CD8-positive, alpha-beta memory T cell (primary cell): Measurements from ENCODE around the gene UCN2. TPM values are rescaled to one million over a fixed set of nuclear protein-coding genes. Genes with fewer than 3 reads are reported as not detected.

ENCODE experiments used
- CTCF ChIA-PET: fragments of 350-600 bp; sonication (Branson Sonifier 250); formaldehyde crosslinking; loops from one replicate; lab custom pipeline; 2021; ENCODE audit warnings: antibody characterized with exemption; lab: Charles Lee
- POLR2A ChIA-PET: fragments of 350-600 bp; sonication (Branson Sonifier 250); formaldehyde crosslinking; loops from one replicate; lab custom pipeline; 2021; ENCODE audit warnings: antibody characterized with exemption; lab: Charles Lee
- DNase-seq, 5 donors: peaks; one replicate each; pipeline versions ENCODE4 v3.0.0 to v3.0.0-alpha.2; 2020 to 2022; ENCODE audit warnings: mixed read lengths in 1 of 5
- H3K27ac ChIP-seq: one replicate; pipeline ENCODE4 v1.7.0; 2013; ENCODE audit warnings: low read depth, mild to moderate bottlenecking, low read length, moderate library complexity
- H3K27me3 ChIP-seq: 2 replicates; pipeline ENCODE4 v1.7.0; 2013; ENCODE audit warnings: low read length, mild to moderate bottlenecking; ENCODE audit not compliant: insufficient read depth, poor library complexity, severe bottlenecking
- H3K36me3 ChIP-seq: 2 replicates; pipeline ENCODE4 v1.7.0; 2013; ENCODE audit warnings: mild to moderate bottlenecking, low read length, moderate library complexity; ENCODE audit not compliant: insufficient read depth
- H3K4me1 ChIP-seq: 2 replicates; pipeline ENCODE4 v1.7.0; 2013; ENCODE audit warnings: mild to moderate bottlenecking, low read length, moderate library complexity; ENCODE audit not compliant: insufficient read depth
- H3K4me3 ChIP-seq: 2 replicates; pipeline ENCODE4 v1.7.0; 2013; ENCODE audit warnings: mild to moderate bottlenecking, low read length
- H3K9me3 ChIP-seq: 2 replicates; pipeline ENCODE4 v1.7.0; 2013; ENCODE audit warnings: mild to moderate bottlenecking, low read length
- H3K27ac Mint-ChIP-seq, 8 donors: one replicate each; pipeline ENCODE4 v1.8.0; 2020 to 2021; ENCODE audit warnings: mixed read lengths in 8 of 8, mild to moderate bottlenecking in 6 of 8, inconsistent platforms in 3 of 8, moderate library complexity in 3 of 8
- H3K27me3 Mint-ChIP-seq, 2 donors: one replicate each; pipeline ENCODE4 v1.8.0; 2020 to 2021; ENCODE audit warnings: mixed read lengths in 2 of 2, mild to moderate bottlenecking in 1 of 2, moderate library complexity in 1 of 2
- H3K36me3 Mint-ChIP-seq, 3 donors: one replicate each; pipeline ENCODE4 v1.8.0; 2020 to 2021; ENCODE audit warnings: mixed read lengths in 3 of 3, inconsistent platforms in 1 of 3, mild to moderate bottlenecking in 1 of 3
- H3K4me1 Mint-ChIP-seq, 3 donors: one replicate each; pipeline ENCODE4 v1.8.0; 2020 to 2021; ENCODE audit warnings: mixed read lengths in 3 of 3, inconsistent platforms in 1 of 3, mild to moderate bottlenecking in 1 of 3
- H3K4me3 Mint-ChIP-seq, 7 donors: one replicate each; pipeline ENCODE4 v1.8.0; 2020 to 2021; ENCODE audit warnings: mixed read lengths in 7 of 7, mild to moderate bottlenecking in 6 of 7, moderate library complexity in 4 of 7, inconsistent platforms in 2 of 7
- H3K9me3 Mint-ChIP-seq, 5 donors: one replicate each; pipeline ENCODE4 v1.8.0; 2020 to 2022; ENCODE audit warnings: mixed read lengths in 5 of 5, mild to moderate bottlenecking in 3 of 5, moderate library complexity in 2 of 5, inconsistent platforms in 1 of 5
- polyA plus RNA-seq: library from polyadenylated mRNA; unstranded; fragments of 300-500 nt; fragmentation: Illumina TruSeq; gene quantifications from one replicate; pipeline ENCODE4 v1.2.3, GENCODE V29; 2021
- total RNA-seq, 2 experiments: library from RNA; stranded (reverse); gene quantifications; one replicate each; pipeline ENCODE4 v1.2.3, GENCODE V29; 2021

The UCN2 gene
- total and polyA plus RNA-seq, 3 experiments from 2014 or later = not detected

- Mint-ChIP-seq H3K27ac (peak overlapping the region in 1 of 8 donors; percentile 43), H3K36me3 (no peaks in the 10 kb centered on the region), H3K4me1 (peaks cover 31 to 33% (median 32%) of the 10 kb centered on the region in 3 donors), H3K27me3 (no peaks in the 10 kb centered on the region), H3K4me3 (no peak overlapping the region), H3K9me3 (no peaks in the 10 kb centered on the region)
- H3K4me1 ChIP-seq = peaks cover 36% of the 10 kb centered on the region
- DNase-seq = no peak
- H3K27me3 ChIP-seq = no peaks in the 10 kb centered on the region
- no peaks in the 10 kb centered on the region for H3K9me3 ChIP-seq
- CTCF ChIA-PET = no interaction called here
- POLR2A ChIA-PET = no interaction called here
- H3K4me3 ChIP-seq = no peak overlapping the region
- no peaks in the 10 kb centered on the region for H3K36me3 ChIP-seq
- no peak overlapping the region for H3K27ac ChIP-seq
These were observed 41.9 kb downstream of the UCN2 start for GRCh38 chr3:48521635-48522034.

GRCh38 chr3:48519277-48519643, 44.3 kb downstream of the UCN2 start:
- Histone ChIP-seq H3K4me1 (peaks cover 60% of the 10 kb centered on the region), H3K27me3 (no peaks in the 10 kb centered on the region), H3K27ac (no peak overlapping the region), H3K4me3 (no peak overlapping the region), H3K9me3 (no peaks in the 10 kb centered on the region), H3K36me3 (no peaks in the 10 kb centered on the region)
- H3K27ac Mint-ChIP-seq = peak overlapping the region in 1 of 8 donors; percentile 60
- H3K9me3 Mint-ChIP-seq = no peaks in the 10 kb centered on the region
- no peak for DNase-seq
- CTCF ChIA-PET = interaction anchor here (1.1 kb wide), 1 partner anchor 83 kb away, joined by 4 read pairs; no protein-coding TSS in a partner anchor
- POLR2A ChIA-PET = no interaction called here
- H3K27me3 Mint-ChIP-seq = no peaks in the 10 kb centered on the region
- no peaks in the 10 kb centered on the region for H3K36me3 Mint-ChIP-seq
- peaks cover 51 to 56% (median 55%) of the 10 kb centered on the region in 3 donors for H3K4me1 Mint-ChIP-seq
- H3K4me3 Mint-ChIP-seq = no peak overlapping the region

GRCh38 chr3:48518638-48519276, 44.8 kb downstream of the UCN2 start:
- no peaks in the 10 kb centered on the region for H3K36me3 ChIP-seq
- Mint-ChIP-seq H3K9me3 (no peaks in the 10 kb centered on the region), H3K27me3 (no peaks in the 10 kb centered on the region), H3K27ac (peak overlapping the region in 5 of 8 donors; percentile 12 to 77 (median 59)), H3K4me1 (peaks cover 56 to 61% (median 60%) of the 10 kb centered on the region in 3 donors), H3K4me3 (peak overlapping the region in 4 of 7 donors; percentile 28 to 35 (median 32)), H3K36me3 (no peaks in the 10 kb centered on the region)
- H3K4me1 ChIP-seq = peaks cover 65% of the 10 kb centered on the region
- ChIA-PET POLR2A (no interaction called here), CTCF (interaction anchor here (1.1 kb wide), 1 partner anchor 83 kb away, joined by 4 read pairs; no protein-coding TSS in a partner anchor)
- H3K9me3 ChIP-seq = no peaks in the 10 kb centered on the region
- no peak overlapping the region for H3K4me3 ChIP-seq
- DNase-seq = no peak
- no peaks in the 10 kb centered on the region for H3K27me3 ChIP-seq
- no peak overlapping the region for H3K27ac ChIP-seq

DNA sequence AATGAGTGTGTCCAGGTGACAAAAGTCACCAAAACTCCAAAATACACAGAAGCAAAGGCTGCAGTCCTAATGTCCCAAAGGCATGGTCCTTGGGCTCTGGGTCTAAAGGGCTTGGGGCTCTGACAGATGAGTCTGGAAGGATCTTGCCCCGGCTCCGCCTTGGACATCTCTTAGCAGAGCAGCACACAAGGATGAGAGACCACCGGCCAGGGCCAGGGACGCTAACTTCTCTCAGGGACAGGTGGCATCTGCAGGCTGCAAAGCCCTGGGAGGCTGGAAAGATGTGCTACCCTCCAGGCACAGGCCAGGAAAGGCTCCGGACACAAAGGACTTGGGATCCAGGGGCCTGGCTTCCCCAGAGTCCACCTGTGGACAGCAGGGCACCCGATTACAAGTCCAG, 45.5 kb downstream of the UCN2 start:
- Mint-ChIP-seq H3K4me1 (peaks cover 57 to 64% (median 63%) of the 10 kb centered on the region in 3 donors), H3K4me3 (peak overlapping the region in 3 of 7 donors; percentile 33 to 35 (median 34)), H3K9me3 (no peaks in the 10 kb centered on the region), H3K27ac (peak overlapping the region in 4 of 8 donors; percentile 30 to 82 (median 53)), H3K36me3 (no peaks in the 10 kb centered on the region), H3K27me3 (no peaks in the 10 kb centered on the region)
- H3K27me3 ChIP-seq = no peaks in the 10 kb centered on the region
- no peak for DNase-seq
- peaks cover 67% of the 10 kb centered on the region for H3K4me1 ChIP-seq
- ChIA-PET CTCF (interaction anchor here (2.3 kb wide), 1 partner anchor 82 kb away, joined by 9 read pairs; no protein-coding TSS in a partner anchor), POLR2A (no interaction called here)
- no peak overlapping the region for H3K27ac ChIP-seq
- H3K36me3 ChIP-seq = no peaks in the 10 kb centered on the region
- H3K4me3 ChIP-seq = no peak overlapping the region
- H3K9me3 ChIP-seq = no peaks in the 10 kb centered on the region

GRCh38 chr3:48516571-48516970, 47.0 kb downstream of the UCN2 start:
- Mint-ChIP-seq H3K27me3 (peaks cover 0 to 1% of the 10 kb centered on the region in 2 donors), H3K9me3 (no peaks in the 10 kb centered on the region), H3K27ac (peak overlapping the region in 6 of 8 donors; percentile 50 to 86 (median 71)), H3K4me1 (peaks cover 57 to 68% (median 68%) of the 10 kb centered on the region in 3 donors), H3K36me3 (no peaks in the 10 kb centered on the region), H3K4me3 (peak overlapping the region in 5 of 7 donors; percentile 41 to 84 (median 67))
- Histone ChIP-seq H3K9me3 (no peaks in the 10 kb centered on the region), H3K27ac (no peak overlapping the region), H3K27me3 (no peaks in the 10 kb centered on the region), H3K36me3 (no peaks in the 10 kb centered on the region), H3K4me3 (peak overlapping the region; percentile 3), H3K4me1 (peaks cover 67% of the 10 kb centered on the region)
- no peak for DNase-seq
- ChIA-PET POLR2A (interaction anchor here (0.6 kb wide), 1 partner anchor 29 kb away, joined by 3 read pairs; no protein-coding TSS in a partner anchor), CTCF (interaction anchor here (2.3 to 2.8 kb wide), 3 partner anchors 32 to 116 kb away, joined by 7 to 13 read pairs (median 9); no protein-coding TSS in a partner anchor)

GRCh38 chr3:48514431-48515227, 49.0 kb downstream of the UCN2 start:
- Mint-ChIP-seq H3K9me3 (no peaks in the 10 kb centered on the region), H3K4me3 (peak overlapping the region in 6 of 7 donors; percentile 62 to 75 (median 68)), H3K27me3 (peaks cover 0 to 7% of the 10 kb centered on the region in 2 donors), H3K27ac (peak overlapping the region in 7 of 8 donors; percentile 26 to 71 (median 68)), H3K4me1 (peaks cover 54 to 69% (median 64%) of the 10 kb centered on the region in 3 donors), H3K36me3 (no peaks in the 10 kb centered on the region)
- CTCF ChIA-PET = interaction anchor here (0.9 to 2.8 kb wide), 4 partner anchors 15 to 114 kb away, joined by 3 to 18 read pairs (median 10); no protein-coding TSS in a partner anchor
- Histone ChIP-seq H3K9me3 (no peaks in the 10 kb centered on the region), H3K4me3 (peak overlapping the region; percentile 8), H3K36me3 (no peaks in the 10 kb centered on the region), H3K4me1 (peaks cover 61% of the 10 kb centered on the region), H3K27me3 (no peaks in the 10 kb centered on the region), H3K27ac (no peak overlapping the region)
- peak in 2 of 5 donors; percentile 52 to 58 for DNase-seq
- POLR2A ChIA-PET = no interaction called here
